Right forelimb (tissue), 1 donor: Measurements from ENCODE around the gene PGBD5.
"Not testable (repeated sequence)": the region's sequence is repeated elsewhere in the genome, so short reads cannot be mapped to it uniquely, and the experiment has no call there.

ENCODE experiments used
- DNase-seq: peaks from one replicate; pipeline ENCODE4 v3.0.0-alpha.2; 2018

The PGBD5 gene

GRCh38 chr1:230426246-230427093 is at the start of gene PGBD5:
Gene PGBD5 (minus strand): TSS chr1:230426332. CDS start chr1:230425928, 404 bp downstream.
- DNase-seq, result peak; percentile 90

DNA sequence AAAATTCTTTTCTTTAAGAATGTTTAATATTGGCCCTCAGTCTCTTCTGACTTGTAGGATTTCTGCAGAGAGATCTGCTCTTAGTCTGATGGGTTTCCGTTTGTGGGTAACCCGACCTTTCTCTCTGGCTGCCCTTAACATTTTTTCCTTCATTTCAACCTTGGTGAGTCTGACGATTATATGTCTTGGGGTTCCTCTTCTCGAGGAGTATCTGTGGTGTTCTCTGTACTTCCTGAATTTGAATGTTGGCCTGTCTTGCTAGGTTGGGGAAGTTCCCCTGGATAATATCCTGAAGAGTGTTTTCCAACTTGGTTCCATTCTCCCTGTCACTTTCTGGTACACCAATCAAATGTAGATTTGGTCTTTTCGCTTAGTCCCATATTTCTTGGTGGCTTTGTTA is 48.8 kb upstream of the PGBD5 start:
- not testable (repeated sequence) for DNase-seq

- DNase-seq, result not testable (repeated sequence)
These were observed 44.6 kb upstream of the PGBD5 start for GRCh38 chr1:230470750-230471149.

GRCh38 chr1:230469271-230469670 is 43.1 kb upstream of the PGBD5 start:
- no peak for DNase-seq

DNA sequence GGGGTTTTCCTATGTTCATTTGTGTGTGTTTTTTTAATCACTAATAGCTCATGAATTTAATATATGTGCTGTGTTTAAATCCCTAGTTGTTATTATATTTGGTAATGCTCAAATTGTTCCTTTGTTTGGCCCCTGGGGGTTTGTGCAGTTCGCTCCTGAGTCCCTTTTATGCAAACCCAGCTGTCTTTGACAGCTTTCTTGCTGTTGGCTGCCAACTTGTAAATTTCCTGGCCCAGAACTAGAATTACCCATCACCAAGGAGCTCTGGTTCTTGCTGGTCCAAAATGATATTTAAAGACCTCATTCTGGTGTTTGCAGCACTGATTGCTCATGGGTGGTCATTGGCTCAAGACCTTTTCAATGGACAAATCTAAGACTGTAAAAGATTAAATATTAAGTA is 39.6 kb upstream of the PGBD5 start:
- DNase-seq, result no peak

GRCh38 chr1:230464671-230465070 is 38.5 kb upstream of the PGBD5 start:
- DNase-seq, result no peak

- no peak for DNase-seq
These were observed 37.6 kb upstream of the PGBD5 start for GRCh38 chr1:230463760-230464159.

- DNase-seq, result no peak
These were observed 37.2 kb upstream of the PGBD5 start for GRCh38 chr1:230463326-230463725.

DNA sequence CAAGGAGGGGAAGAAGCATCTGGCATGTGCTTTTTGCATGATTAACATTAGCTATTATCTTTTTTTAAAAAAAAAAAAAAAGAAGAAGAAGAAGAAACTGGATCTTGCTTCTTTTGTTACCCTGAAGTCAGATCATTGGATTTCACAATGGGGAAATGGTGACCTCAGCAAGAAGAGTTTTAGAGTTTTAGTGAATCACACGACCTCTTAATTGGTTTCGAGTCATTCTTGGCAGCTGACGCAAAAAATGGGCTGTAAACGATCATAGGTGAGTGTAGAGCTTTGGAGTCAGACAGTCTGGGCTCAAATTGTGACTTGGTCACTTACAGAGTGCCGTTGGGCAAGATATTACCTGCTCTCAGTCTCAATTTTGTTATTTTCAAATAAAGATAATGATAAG is 33.3 kb upstream of the PGBD5 start:
- no peak for DNase-seq

- no peak for DNase-seq
These were observed 32.4 kb upstream of the PGBD5 start for GRCh38 chr1:230458509-230458908.

DNA sequence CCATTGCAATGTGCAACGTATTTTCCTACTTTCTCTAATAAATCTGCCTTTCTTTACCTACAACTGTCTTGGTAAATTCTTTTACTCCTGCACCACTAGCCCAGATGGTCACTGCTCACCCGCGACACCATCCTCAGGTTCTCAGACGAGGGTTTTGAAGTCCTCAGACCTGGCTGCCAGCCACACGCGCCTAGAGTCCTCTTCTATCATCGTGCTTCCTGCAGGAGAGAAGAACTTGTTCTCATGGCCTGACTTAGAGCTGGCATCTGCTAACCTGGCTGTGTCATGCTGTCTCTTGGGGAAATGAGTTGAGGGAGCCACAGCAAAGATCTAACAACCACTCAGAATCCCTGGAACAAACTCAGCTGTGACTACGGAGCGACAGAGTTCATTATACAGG is 30.3 kb upstream of the PGBD5 start:
- no peak for DNase-seq

DNA sequence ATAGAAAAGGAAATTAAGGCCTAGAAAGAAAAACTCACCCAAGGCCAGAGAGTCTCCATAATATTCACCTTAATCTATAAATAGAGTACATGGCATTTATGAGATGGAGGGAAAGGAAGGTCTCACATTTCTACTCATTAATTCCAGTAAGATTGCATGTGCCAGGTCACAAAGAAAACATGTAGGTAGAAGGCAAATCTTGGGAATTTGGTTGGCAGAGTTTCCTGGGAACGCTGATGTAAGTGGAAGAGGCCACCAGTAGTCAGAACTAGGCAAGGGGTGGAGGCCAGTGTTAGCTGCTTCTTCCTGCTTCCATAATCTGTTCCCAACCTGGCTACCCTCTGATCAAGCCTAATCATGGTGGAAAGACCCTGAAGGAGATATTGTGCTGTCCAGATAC is 29.2 kb upstream of the PGBD5 start:
- DNase-seq, result no peak

GRCh38 chr1:230453377-230453776 is 27.2 kb upstream of the PGBD5 start:
- DNase-seq, result no peak

DNA sequence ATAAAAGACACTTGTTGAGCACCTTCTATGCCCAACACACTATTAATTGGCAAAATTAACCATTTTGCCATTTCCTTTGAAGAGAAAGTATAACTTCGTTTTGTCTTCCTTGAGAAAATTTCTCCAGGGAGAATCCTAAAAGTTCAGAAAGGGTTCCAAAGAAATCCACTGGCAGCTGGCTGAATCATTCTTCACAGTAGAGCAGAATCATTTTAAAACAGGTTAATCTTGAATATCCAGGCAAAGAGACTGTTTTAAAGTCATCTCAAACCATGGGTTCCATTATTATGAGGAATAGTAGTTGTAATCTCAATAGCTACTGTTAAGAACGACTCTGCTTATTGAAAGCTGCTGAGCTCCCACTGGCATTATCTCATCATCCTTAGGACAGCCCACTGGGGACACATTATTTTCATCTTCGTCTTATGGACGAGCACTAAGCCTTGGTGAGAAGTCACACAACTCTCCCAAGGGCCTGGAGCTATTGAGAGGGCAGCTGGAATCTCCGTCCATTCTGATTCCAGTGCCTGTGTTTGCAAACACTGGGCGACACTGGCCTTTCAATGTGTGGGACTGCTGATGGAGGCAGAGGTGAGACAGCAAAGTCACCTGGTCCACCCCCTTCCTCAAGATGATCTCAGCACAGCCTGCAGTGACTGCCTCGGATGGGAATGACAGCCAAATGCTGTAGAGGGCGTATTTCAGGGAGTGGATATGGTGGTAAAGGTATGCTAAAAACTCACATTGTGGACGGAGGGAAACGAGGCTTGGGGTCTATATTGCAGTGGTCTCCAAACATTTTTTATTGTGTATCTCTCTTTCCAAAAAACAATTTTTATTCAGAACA is 15.3 kb upstream of the PGBD5 start:
- DNase-seq, result no peak

DNA sequence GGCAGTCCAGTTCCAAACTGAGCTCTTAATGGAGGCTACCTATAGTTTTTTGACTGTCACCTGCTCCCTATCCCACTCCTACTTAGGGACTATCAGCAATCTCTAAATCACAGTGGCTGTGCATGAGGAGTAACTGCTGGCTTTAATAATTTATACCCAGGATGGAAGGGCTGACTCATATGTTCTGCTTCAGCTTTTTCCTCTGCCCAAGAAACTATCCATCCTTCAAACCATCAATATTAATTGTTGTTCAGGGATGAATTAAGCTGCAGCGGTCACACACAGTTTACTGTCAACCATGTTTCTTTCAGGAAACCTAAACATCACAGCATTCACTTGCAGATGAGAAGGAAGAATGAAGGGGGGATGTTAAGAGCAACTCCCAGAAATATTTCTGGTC is 9.0 kb upstream of the PGBD5 start:
- DNase-seq, result no peak

DNA sequence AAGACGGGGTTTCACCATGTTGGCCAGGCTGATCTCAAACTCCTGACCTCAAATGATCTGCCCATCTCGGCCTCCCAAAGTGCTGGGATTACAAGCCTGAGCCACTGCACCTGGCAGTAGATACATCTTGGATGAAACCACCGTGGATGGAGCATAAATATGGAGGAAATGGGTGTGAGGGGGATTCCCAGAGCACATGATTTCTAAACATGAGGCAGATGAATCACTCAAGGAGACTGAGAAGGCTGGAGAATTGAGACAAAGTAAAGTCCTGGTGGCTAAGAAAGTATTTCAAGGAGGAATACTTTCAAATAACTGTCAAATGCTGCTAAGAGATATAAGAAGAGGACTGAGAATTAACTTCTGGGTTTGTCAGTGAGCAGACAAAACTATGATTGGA is 5.4 kb upstream of the PGBD5 start:
- DNase-seq, result no peak

GRCh38 chr1:230430499-230430898 is 4.4 kb upstream of the PGBD5 start:
- no peak for DNase-seq

GRCh38 chr1:230429067-230429735 is 3.1 kb upstream of the PGBD5 start:
- DNase-seq, result no peak

DNA sequence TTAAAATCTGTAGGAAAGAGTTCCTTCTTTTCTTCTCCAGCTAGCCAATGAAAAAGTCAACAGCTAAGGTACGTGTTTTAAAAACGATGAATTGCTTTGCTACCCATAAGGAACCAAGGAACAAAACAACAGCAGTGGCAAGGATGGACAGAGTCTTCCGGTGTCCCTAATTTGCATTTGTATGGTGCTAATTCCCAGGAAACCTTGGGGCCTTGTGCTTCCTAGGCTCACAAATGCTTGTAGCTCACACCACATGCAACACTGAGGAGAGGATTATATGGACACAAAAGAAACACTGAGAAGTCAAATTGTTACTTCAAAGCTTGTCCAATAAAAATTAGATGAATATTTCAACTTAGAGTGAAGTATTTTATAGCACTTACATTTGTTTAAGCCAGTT is 1.8 kb upstream of the PGBD5 start:
- no peak for DNase-seq

DNA sequence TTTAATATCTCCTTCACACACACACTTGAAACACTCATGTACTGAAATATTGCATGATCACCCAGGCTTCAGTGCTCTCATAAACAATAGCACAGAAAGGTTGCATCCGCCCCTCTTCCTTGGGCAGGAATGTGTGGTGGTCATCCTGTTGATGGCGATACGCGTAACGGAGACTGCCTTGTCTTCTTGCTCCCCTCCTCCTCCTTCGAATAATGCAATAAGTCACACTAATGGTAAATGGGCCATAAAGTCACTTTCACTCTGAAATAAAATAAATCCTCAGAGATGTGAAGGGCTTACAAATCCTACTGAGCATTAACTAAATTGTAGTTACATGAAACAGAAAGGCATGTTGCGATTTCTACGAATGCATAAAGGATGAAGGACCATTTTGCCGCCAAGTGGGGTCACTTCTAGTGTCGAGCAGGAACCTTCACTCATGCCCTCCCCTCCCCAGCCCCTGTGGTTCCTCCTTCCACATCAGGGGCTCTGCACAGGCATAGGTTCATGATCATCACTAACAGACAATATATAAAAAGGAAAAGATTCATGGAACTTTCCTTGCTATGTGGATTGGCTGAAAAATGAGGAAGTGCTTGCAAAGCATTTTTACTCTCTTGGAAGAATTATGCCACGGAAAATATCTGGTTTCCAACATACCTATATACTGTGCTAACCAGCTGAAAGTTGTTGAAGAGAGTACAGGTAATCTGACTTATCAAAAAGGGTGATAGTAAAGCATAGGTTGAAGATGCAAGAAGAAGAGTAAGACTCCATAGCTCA is 1.2 kb upstream of the PGBD5 start:
- no peak for DNase-seq

DNA sequence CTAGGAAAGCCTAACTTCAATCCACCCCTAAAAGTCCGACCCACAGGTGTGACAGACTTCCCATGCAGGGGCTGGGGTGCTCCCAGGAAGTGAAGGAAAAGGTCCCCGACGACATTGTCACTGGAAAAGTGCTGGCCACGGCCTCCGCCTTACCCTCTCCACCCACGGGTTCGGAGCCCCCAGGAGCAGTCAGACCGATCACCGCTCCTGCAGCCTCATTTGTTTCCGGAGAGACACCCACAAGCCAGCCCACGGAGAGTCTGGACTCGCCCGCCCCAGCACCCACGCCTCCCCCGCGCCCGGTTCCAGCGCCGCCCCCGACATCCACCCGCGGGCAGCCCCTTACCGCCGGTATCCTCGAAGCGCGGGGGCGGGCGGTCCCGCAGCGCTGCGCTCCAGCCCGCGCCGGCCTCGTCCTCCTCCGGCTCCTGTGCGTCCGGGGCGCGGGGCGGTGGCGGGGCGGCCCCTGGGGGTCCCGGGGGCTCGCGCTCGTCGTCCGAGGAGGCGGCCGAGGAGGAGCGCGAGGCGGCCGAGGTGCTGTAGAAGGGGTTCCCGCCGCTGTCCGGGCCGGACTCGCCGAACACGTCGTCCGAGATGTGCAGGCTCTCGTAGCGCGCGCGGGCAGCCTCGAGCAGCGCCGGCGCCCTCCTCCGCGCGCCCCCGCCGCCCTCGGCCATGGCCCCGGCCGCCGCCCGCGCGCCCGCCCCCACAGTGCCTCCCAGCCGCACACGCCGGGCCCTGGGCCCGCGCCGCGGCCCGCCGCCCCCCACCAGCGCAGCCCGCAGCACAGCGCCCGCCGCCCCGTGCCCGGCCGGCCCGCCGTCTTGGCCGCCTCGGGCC is 660 bp downstream of the PGBD5 start:
- no peak for DNase-seq
